GM19468 (cell line): ENCODE measurements around the gene RSAD1.

Experiments used
- ATAC-seq: cut with Tn5 transposase; IDR thresholded peaks from one replicate; pipeline ENCODE4 v1.9.1; 2021; ENCODE audit warnings: mild to moderate bottlenecking, moderate library complexity, moderate number of reproducible peaks; ENCODE audit not compliant: unreplicated experiment; ENCODE audit errors: extremely low read depth

The RSAD1 gene

GRCh38 chr17:50517011-50517410, 38.4 kb downstream of the RSAD1 start:
- ATAC-seq, result no peak

DNA sequence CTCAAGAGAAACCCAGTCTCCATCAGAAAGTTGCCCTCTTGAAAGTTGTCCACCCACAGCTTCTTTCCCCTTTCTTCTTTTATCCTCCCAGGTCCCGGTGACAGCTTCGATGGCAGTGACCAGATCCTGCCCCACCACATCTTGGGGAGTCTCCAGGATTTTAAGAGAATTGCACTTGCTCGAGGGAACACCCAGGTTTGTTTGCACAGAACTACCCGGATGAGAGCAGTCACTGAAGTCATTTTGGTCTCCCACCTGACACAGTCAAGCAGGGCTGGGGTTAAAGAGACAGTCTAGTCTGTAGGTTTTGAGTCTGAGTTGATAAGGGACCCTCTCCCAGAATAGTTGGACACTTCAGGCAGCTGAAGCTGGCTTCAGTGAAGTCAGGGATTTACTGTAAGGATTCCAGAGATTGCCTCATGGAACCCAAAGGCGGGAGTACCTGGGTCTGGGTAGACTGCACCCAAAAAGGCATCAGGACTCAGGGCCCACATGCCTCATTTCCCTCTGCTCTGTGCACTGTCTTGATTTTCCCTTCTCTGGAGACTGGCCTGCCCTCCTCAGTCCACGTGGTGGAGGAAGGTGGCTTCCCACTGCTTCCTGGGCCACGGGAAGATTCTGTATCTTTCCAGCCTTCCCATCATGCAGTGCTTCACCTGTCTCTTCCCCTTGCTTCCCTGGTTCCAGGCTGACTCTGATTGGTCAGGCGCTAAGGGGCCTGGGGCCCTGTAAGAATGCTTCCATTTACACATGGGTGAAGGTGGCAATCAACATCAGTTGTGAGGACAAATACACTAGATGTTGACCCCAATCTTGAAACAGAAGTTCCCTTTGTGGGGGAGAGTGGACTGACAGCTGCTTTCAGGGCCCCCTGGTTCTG, 39.1 kb downstream of the RSAD1 start:
- no peak for ATAC-seq

DNA sequence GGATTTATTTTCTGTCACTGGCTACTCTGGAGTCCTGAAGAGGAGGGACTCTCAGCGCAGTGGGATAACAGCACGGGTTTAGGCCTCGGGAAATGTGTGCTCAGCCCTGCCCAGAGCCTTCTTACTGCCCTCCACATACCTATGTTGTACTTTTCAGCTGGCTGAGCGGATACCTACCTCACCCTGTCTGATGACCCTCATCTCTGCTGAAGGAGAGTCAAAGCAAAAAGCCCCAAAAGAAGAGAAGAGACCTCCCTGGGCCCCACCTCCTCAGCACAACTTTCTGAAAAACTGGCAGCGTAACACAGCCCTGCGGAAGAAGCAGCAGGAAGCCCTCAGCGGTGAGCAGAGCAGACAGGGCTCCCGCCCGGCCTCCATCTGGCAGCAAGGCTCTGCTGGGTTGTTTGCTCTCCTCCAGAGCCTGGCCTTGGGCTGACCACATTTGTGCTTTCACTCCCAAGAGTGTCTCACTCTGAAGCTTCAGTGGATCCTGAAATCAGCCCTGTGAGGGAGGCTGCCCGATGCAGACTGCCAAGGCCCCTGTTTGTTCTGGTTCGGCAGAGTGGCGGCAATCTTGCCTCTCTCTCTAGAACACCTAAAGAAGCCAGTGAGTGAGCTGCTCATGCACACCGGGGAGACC, 39.8 kb downstream of the RSAD1 start:
- no peak for ATAC-seq

GRCh38 chr17:50519141-50519834, 40.6 kb downstream of the RSAD1 start:
- ATAC-seq, result no peak

DNA sequence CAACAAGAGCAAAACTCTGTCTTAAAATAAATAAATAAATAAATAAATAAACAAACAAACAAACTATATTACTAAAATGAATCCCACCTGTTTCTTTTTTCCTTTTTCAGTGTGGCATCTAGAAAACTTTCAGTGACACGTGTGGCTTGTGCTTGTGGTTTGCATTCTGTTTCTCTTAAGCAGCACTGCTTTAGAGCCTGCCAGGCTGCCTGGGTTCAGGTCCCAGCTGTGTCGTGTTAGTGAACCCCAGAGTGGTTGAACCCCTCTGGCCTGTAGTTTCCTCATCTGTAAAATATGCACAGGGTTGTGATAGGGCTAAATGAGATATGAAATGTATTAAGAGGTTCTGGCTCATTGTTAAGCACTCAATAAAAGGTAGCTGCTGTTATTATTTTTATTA, 41.8 kb downstream of the RSAD1 start:
- no peak for ATAC-seq

- no peak for ATAC-seq
These were observed 42.9 kb downstream of the RSAD1 start for GRCh38 chr17:50521514-50521913.

GRCh38 chr17:50522766-50523165, 44.1 kb downstream of the RSAD1 start:
- ATAC-seq, result no peak

DNA sequence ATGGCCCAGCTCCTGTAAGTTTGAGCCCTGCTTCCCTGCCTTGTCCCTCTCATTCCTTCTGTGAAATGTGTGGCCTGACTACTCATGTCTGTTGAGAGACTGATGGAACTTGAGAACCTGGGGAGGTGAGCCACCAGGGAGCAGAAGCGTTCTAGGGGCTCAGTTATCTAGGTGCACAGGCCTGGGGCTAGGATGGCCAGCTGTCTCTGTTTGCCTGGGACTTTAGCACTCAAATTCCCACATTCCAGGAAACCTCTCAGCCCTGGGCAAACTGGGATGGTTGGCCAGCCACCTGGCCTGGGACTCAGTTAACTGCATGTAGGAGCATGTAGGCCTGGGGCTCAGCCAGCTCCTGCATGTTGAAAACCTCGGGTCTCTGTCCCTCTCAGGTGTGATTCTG, 44.5 kb downstream of the RSAD1 start:
- no peak for ATAC-seq

GRCh38 chr17:50524838-50525237, 46.2 kb downstream of the RSAD1 start:
- ATAC-seq, result no peak

DNA sequence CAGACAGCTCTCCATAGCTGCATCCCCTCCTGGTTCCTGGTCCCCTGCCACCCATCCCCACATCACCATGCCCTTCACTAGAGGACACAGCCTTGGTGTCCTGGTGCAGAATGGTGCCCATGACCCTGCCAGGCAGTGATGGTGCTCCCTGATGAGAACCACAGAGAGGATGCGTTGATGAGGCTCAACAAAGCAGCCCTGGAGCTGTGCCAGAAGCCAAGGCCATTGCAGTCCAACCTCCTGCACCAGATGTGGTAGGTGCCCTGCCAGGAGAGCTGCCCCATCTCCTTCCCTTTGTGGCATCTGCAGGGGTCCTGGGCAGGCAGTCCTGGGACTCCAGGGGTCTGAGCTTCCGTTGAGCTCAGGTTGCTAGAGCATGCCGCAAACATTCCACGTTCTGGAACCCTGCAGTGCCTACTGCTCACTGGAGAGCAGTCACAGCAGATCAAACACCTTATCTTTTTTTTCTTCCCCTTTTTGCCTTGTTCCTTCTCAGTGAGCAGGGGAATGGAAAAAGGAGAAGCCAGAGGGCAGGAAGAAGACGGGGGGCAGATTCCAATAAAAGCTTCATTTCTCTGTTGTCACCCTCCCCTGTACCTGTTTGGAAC, 48.6 kb downstream of the RSAD1 start:
- no peak for ATAC-seq

- ATAC-seq, result no peak
These were observed 49.4 kb downstream of the RSAD1 start for GRCh38 chr17:50527949-50528474.

GRCh38 chr17:50529849-50530248, 51.2 kb downstream of the RSAD1 start:
- no peak for ATAC-seq

- ATAC-seq, result no peak
These were observed 52.9 kb downstream of the RSAD1 start for GRCh38 chr17:50531428-50532025.

DNA sequence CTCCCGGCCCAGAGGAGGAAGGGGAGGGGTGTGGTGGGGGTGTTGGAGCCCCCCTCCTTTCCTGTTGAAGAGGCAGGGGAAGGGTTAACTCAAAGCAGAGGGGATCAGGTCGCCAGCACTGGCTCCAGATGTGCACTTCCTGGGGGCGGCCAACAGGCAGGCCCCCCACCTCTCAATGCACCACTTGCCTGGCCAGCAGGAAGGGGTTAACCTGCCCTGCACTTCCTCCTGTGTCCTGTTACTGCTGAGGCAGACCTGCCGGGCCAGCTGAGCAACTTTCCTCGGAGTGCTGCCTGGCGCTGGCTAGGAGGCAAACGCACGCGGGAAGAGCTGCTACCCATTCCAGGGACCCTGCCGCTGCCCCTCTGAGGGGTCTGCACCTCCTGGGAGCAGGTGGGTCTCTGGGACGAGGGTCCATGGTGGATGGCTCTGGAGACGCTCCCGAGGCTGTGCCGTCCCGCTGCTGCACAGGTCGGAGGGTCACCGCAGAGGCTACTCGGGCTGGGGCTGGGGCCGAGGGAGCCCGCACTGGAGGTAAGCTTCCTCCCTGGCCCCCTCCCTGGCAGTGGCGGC, 53.9 kb downstream of the RSAD1 start, which contains the start of gene EPN3:
TSS of gene EPN3 (plus strand) at position 284 of the 573 bp plus-strand sequence. CDS start 3,822 bp downstream, outside the sequence.
- ATAC-seq, result no peak

GRCh38 chr17:50533185-50533584, 54.5 kb downstream of the RSAD1 start:
- ATAC-seq, result no peak

DNA sequence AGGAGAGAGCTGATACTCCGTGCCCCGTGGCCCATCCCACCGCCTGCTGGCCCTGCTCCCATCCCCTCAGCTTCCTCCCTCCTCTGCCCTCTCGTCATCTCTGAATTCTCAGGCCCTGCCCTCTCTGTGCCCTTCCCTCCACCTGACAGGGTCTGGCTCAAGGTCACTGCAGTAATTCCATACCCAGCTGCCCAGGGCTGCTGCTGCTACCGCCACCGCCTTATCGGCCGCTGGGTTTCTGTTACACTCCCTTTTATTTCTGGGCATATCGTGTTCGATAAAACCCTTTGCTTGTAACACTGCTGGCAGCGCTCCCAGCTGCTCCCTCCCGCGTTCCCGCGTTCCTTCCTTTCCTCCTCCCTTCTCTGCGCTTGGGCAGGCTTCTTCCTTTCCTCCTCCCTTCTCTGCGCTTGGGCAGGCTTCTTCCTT, 55.1 kb downstream of the RSAD1 start:
- ATAC-seq, result no peak

- no peak for ATAC-seq
These were observed 55.7 kb downstream of the RSAD1 start for GRCh38 chr17:50534222-50534978.

DNA sequence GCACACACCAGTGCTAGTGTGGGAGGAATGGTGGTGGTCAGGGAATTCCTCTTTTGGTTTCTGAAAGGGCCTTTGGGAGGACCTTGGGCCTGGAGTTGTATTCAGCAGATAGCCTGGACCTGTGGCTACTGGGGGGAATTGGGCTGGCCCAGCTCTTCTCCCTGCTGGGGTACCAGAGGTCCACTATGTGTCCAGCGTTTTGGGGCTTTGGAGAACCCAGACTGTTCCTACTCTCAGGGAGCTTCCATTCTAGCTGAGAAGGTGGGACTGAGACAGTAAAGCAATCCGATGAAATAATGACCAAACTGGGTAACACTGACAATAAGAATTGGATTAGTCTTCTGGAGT, 56.3 kb downstream of the RSAD1 start:
- ATAC-seq, result no peak

DNA sequence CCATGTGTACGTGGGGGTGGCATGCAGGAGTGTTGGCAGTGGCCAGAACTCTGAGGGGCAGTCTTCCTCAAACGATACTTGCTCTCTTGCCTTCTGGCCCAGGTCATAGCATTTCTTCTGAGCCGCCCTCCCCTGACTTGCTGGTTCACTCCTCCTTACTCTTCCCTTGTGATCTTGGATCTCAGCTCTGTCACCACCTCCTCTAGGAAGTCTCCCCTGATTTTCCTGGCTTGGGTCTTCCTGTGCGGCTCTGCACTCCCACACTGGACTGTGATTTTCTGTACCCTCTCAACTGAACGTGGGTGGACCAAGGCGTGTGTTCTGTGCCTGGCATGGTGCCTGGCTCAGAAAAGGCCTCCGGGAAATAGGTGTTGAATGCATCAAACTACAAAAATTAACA, 56.7 kb downstream of the RSAD1 start:
- no peak for ATAC-seq
